A549 (cell line): ENCODE results near the gene PPHLN1. TPM values are rescaled to one million over a fixed set of nuclear protein-coding genes. Genes with fewer than 3 reads are reported as not detected.

ENCODE experiments used
- ATAC-seq, 2 experiments: fragments of 200-7000 bp in 1 of 2; fragments of >200 bp in 1 of 2; cut with Nextera tagmentation in 1 of 2; cut with Tn5 transposase in 1 of 2; 3 replicates each; pipeline versions ENCODE4 v1.8.0 to v1.9.1; 2018 to 2020; ENCODE audit warnings: mild to moderate bottlenecking in 1 of 2, moderate library complexity in 1 of 2
- CTCF ChIA-PET: fragments of 300-600 bp; sonication (Branson Sonifier 250); formaldehyde crosslinking; extraction: SDS; loops from one replicate; lab custom pipeline; 2021; ENCODE audit warnings: antibody characterized with exemption, inconsistent platforms; lab: Yijun Ruan, JAX
- POLR2A ChIA-PET: fragments of 350-600 bp; formaldehyde crosslinking; extraction: SDS; loops from one replicate; lab custom pipeline; 2021; ENCODE audit warnings: antibody characterized with exemption, inconsistent platforms; lab: Yijun Ruan, JAX
- DNase-seq, 2 experiments: peaks; one replicate each; pipeline versions ENCODE4 v3.0.0 to v3.0.0-alpha.2; 2011 to 2016; ENCODE audit warnings: low read depth in 1 of 2, low spot score in 1 of 2
- FAIRE-seq: peaks from 2 replicates; lab custom pipeline; 2011; peaks lifted over from hg19 to GRCh38; lab: Jason Lieb, UNC
- H3K27ac ChIP-seq, 2 experiments: fragments of >200 bp; sonication (Bioruptor Twin); formaldehyde crosslinking; 3 replicates each; pipeline ENCODE4 v1.5.1; 2016 to 2017
- H3K4me1 ChIP-seq: fragments of >200 bp; sonication (Bioruptor Twin); formaldehyde crosslinking; 3 replicates; pipeline ENCODE4 v1.6.1; 2016
- H3K4me2 ChIP-seq: fragments of >200 bp; sonication (Bioruptor Twin); formaldehyde crosslinking; 3 replicates; pipeline ENCODE4 v1.6.1; 2016
- H3K4me3 ChIP-seq: fragments of >200 bp; sonication (Bioruptor Twin); formaldehyde crosslinking; 3 replicates; pipeline ENCODE4 v1.5.1; 2016
- H3K9me3 ChIP-seq: fragments of >200 bp; sonication (Bioruptor Twin); formaldehyde crosslinking; 3 replicates; pipeline ENCODE4 v1.6.1; 2016
- BHLHE40 ChIP-seq: IDR thresholded peaks from 2 replicates; pipeline ENCODE4 v1.6.1; 2012; ENCODE audit warnings: low read depth, low read length, inconsistent platforms
- CBX8 ChIP-seq: fragments of 200-600 bp; sonication (generic); IDR thresholded peaks from 2 replicates; pipeline ENCODE4 v1.6.1; 2016
- CHD2 ChIP-seq: fragments of 150-350 bp; IDR thresholded peaks from 2 replicates; pipeline ENCODE4 v1.6.1; 2014; ENCODE audit warnings: low read length; ENCODE audit not compliant: partially characterized antibody
- E2F6 ChIP-seq: IDR thresholded peaks from 2 replicates; pipeline ENCODE4 v1.6.1; 2012; ENCODE audit warnings: low read depth, borderline replicate concordance
- EP300 ChIP-seq, 2 experiments: fragments of >200 bp; sonication (Bioruptor Twin); formaldehyde crosslinking; IDR thresholded peaks; 2 replicates in 1 of 2; 3 replicates in 1 of 2; pipeline ENCODE4 v1.6.1; 2016 to 2017
- FOSB ChIP-seq: fragments of 250-450 bp; sonication (Bioruptor Pico); IDR thresholded peaks from 2 replicates; pipeline ENCODE4 v1.5.0; 2020; ENCODE audit warnings: mild to moderate bottlenecking, moderate library complexity
- FOSL2 ChIP-seq, 2 experiments: fragments of 450-650 bp in 1 of 2; fragments of >200 bp in 1 of 2; sonication (Bioruptor Twin) in 1 of 2; formaldehyde crosslinking; IDR thresholded peaks; 2 replicates each; pipeline versions ENCODE4 v1.5.0 to v1.6.1; 2016 to 2020; ENCODE audit warnings: mild to moderate bottlenecking in 1 of 2, moderate library complexity in 1 of 2
- FOXS1 ChIP-seq: fragments of 250-450 bp; sonication (Bioruptor Pico); IDR thresholded peaks from 2 replicates; pipeline ENCODE4 v1.5.0; 2020; ENCODE audit warnings: mild to moderate bottlenecking, moderate library complexity
- GATA3 ChIP-seq: IDR thresholded peaks from 2 replicates; pipeline ENCODE4 v1.6.1; 2012; ENCODE audit warnings: borderline replicate concordance
- HDAC2 ChIP-seq: fragments of 200-600 bp; sonication (generic); IDR thresholded peaks from 2 replicates; pipeline ENCODE4 v1.6.1; 2016
- HMGXB4 ChIP-seq: fragments of 250-450 bp; sonication (Bioruptor Pico); IDR thresholded peaks from 2 replicates; pipeline ENCODE4 v1.5.0; 2021; ENCODE audit warnings: mild to moderate bottlenecking, moderate library complexity, borderline replicate concordance
- KDM5A ChIP-seq: fragments of 200-600 bp; sonication (generic); IDR thresholded peaks from 2 replicates; pipeline ENCODE4 v1.6.1; 2016; ENCODE audit warnings: antibody characterized with exemption, mild to moderate bottlenecking
- MAFK ChIP-seq: fragments of 450-650 bp; IDR thresholded peaks from 2 replicates; pipeline ENCODE4 v1.6.1; 2014; ENCODE audit not compliant: partially characterized antibody
- MAZ ChIP-seq: fragments of 150-350 bp; IDR thresholded peaks from 2 replicates; pipeline ENCODE4 v1.6.1; 2014; ENCODE audit warnings: antibody characterized with exemption, low read depth, low read length, borderline replicate concordance
- MYC ChIP-seq: IDR thresholded peaks from 2 replicates; pipeline ENCODE4 v1.6.1; 2012; ENCODE audit warnings: mild to moderate bottlenecking, inconsistent platforms, low read length, improper control_type of control experiment, borderline replicate concordance
- NPAS2 ChIP-seq: fragments of 250-450 bp; sonication (Bioruptor Pico); IDR thresholded peaks from 2 replicates; pipeline ENCODE4 v1.8.0; 2022; ENCODE audit warnings: mild to moderate bottlenecking, moderate library complexity, borderline replicate concordance
- POLR2A ChIP-seq: IDR thresholded peaks from 2 replicates; pipeline ENCODE4 v1.6.1; 2012; ENCODE audit warnings: mild to moderate bottlenecking, low read length
- POLR2AphosphoS2 ChIP-seq: conservative IDR thresholded peaks from 2 replicates; pipeline ENCODE4 v1.6.1; 2012; ENCODE audit warnings: low read length, improper control_type of control experiment, inconsistent platforms
- RAD21 ChIP-seq, 2 experiments: fragments of >200 bp in 1 of 2; sonication (Bioruptor Twin) in 1 of 2; formaldehyde crosslinking in 1 of 2; IDR thresholded peaks in 1 of 2; conservative IDR thresholded peaks in 1 of 2; 2 replicates in 1 of 2; 3 replicates in 1 of 2; pipeline ENCODE4 v1.6.1; 2012 to 2018; ENCODE audit warnings: inconsistent platforms in 1 of 2
- RCOR1 ChIP-seq: fragments of 150-350 bp; IDR thresholded peaks from 2 replicates; pipeline ENCODE4 v1.6.1; 2014; ENCODE audit warnings: antibody characterized with exemption, low read length, low read depth
- SREBF2 ChIP-seq: fragments of 450-650 bp; IDR thresholded peaks from 2 replicates; pipeline ENCODE4 v1.6.1; 2014; ENCODE audit warnings: mild to moderate bottlenecking, moderate library complexity
- ZC3H11A ChIP-seq: fragments of 450-650 bp; IDR thresholded peaks from 2 replicates; pipeline ENCODE4 v1.6.1; 2014; ENCODE audit warnings: antibody characterized with exemption, mild to moderate bottlenecking
- ZSCAN20 ChIP-seq: fragments of 250-450 bp; sonication (Bioruptor Pico); IDR thresholded peaks from 2 replicates; pipeline ENCODE4 v1.8.0; 2022; ENCODE audit warnings: mild to moderate bottlenecking, moderate library complexity
- WGBS: methylation state at CpG from one replicate; pipeline ENCODE4 v1.1.6; 2017; ENCODE audit errors: missing lambda C conversion rate; 5-methylcytosine and 5-hydroxymethylcytosine counted together
- polyA plus RNA-seq, 4 experiments: library from polyadenylated mRNA; depleted of rRNA in 3 of 4; stranded (reverse); fragments of >200 nt; fragmentation: RNase III in 1 of 4; extraction: RNeasy Plus Mini Kit Qiagen cat#74134 plus additional on column Dnase treatment in 1 of 4; gene quantifications; 2 replicates in 3 of 4; 3 replicates in 1 of 4; pipeline ENCODE4 v1.2.3, GENCODE V29; 2011 to 2017
- TF ChIP-seq, protein P1 (sequence below): IDR thresholded peaks from 2 replicates; pipeline ENCODE4 v1.6.1; 2012
- TF ChIP-seq, protein P2 (sequence below): fragments of 450-650 bp; IDR thresholded peaks from 2 replicates; pipeline ENCODE4 v1.6.1; 2014; ENCODE audit warnings: antibody characterized with exemption

Gene PPHLN1
- polyA plus RNA-seq, 2 of the 4 experiments (the other 2 are of a cell fraction) = 55.5 to 135 TPM

GRCh38 chr12:42342028-42342427, 16.1 kb downstream of the PPHLN1 start:
- ChIA-PET POLR2A (no interaction called here), CTCF (interaction anchor here (0.6 to 1.5 kb wide), 3 partner anchors 10 to 23 kb away, joined by 3 to 6 read pairs (median 3); no protein-coding TSS in a partner anchor)
- peaks cover 7% of the 10 kb centered on the region; the same call in 2 of the 3 replicates for H3K4me1 ChIP-seq
- DNase-seq (no peak), ATAC-seq (no peak), FAIRE-seq (no peak)
- no peaks in the 10 kb centered on the region for H3K9me3 ChIP-seq
- H3K4me3 ChIP-seq = no peak overlapping the region
- H3K4me2 ChIP-seq = no peak overlapping the region
- 55% methylated on average over 2 of the region's 2 CpGs for WGBS
- TF ChIP-seq RCOR1 = no peak
- TF ChIP-seq FOSL2 (IDR thresholded peaks at IDR 0.05) = no peak
- TF ChIP-seq FOSL2 (CRISPR knock-in tag; IDR thresholded peaks at IDR 0.05) = no peak
- TF ChIP-seq HDAC2 = no peak
- no peak for TF ChIP-seq NPAS2 (CRISPR knock-in tag)
- no peak for TF ChIP-seq MYC
- TF ChIP-seq ZSCAN20 = no peak
- TF ChIP-seq RAD21 (conservative IDR thresholded peaks at IDR 0.05 in 1 of 2, IDR thresholded peaks at IDR 0.05 in 1 of 2) = no peak
- no peak for TF ChIP-seq CBX8
- TF ChIP-seq BHLHE40 = no peak
- no peak for TF ChIP-seq MAZ
- no peak for TF ChIP-seq POLR2AphosphoS2
- no peak for TF ChIP-seq FOXS1 (CRISPR knock-in tag)
- TF ChIP-seq EP300 (IDR thresholded peaks at IDR 0.05) = no peak
- no peak for TF ChIP-seq KDM5A
- no peak for TF ChIP-seq ZC3H11A
- no peak for TF ChIP-seq MAFK
- no peak overlapping the region for H3K27ac ChIP-seq

DNA sequence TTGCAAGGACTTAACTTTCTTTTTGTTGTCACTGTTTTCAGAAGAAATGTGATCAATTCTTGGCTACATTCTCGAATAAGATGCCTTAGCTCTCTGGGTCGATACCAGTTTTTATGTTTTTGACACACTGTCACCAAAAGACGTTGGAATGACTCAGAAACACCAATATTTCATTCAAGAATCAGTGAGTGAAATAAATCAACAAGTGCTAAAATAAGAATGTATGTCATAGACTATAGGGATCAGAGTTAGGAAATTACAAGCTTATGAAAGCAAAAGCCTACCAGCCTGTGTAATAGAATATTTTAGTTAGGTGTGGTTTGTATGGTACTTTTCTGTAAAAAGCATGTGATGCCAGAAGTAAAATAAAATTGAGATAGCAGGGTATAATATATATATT, 17.8 kb downstream of the PPHLN1 start:
- Histone ChIP-seq H3K27ac (no peak overlapping the region), H3K4me3 (no peak overlapping the region), H3K4me1 (peaks cover 20% of the 10 kb centered on the region), H3K9me3 (no peaks in the 10 kb centered on the region), H3K4me2 (0 out of 3 replicates have a peak overlapping the region, but pooled peaks have one; percentile 4)
- ATAC-seq (no peak), DNase-seq (no peak)
- WGBS = 62% methylated on average over 3 of the region's 3 CpGs
- ChIA-PET POLR2A (no interaction called here), CTCF (interaction anchor here (1.0 to 1.3 kb wide), 2 partner anchors 64 to 211 kb away, joined by 3 to 6 read pairs; no protein-coding TSS in a partner anchor)
- TF ChIP-seq FOSB (CRISPR knock-in tag) (no peak), CHD2 (no peak), GATA3 (no peak), E2F6 (no peak), SREBF2 (no peak), FOSL2 (IDR thresholded peaks at IDR 0.05) (no peak), FOSL2 (CRISPR knock-in tag; IDR thresholded peaks at IDR 0.05) (no peak), HMGXB4 (CRISPR knock-in tag) (no peak), POLR2A (no peak), FOXS1 (CRISPR knock-in tag) (no peak), MAZ (no peak), MAFK (no peak)
- TF ChIP-seq, protein P1, sequence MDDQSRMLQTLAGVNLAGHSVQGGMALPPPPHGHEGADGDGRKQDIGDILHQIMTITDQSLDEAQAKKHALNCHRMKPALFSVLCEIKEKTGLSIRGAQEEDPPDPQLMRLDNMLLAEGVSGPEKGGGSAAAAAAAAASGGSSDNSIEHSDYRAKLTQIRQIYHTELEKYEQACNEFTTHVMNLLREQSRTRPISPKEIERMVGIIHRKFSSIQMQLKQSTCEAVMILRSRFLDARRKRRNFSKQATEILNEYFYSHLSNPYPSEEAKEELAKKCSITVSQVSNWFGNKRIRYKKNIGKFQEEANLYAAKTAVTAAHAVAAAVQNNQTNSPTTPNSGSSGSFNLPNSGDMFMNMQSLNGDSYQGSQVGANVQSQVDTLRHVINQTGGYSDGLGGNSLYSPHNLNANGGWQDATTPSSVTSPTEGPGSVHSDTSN = no peak
- TF ChIP-seq, protein P2, sequence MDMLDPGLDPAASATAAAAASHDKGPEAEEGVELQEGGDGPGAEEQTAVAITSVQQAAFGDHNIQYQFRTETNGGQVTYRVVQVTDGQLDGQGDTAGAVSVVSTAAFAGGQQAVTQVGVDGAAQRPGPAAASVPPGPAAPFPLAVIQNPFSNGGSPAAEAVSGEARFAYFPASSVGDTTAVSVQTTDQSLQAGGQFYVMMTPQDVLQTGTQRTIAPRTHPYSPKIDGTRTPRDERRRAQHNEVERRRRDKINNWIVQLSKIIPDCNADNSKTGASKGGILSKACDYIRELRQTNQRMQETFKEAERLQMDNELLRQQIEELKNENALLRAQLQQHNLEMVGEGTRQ = no peak
- TF ChIP-seq, all 56 proteins: peak for 0
- FAIRE-seq = peak; percentile 49
